Endothelial cell of umbilical vein (primary cell): Measurements from ENCODE around the gene DGKD. TPM values are rescaled to one million over a fixed set of nuclear protein-coding genes. Genes with fewer than 3 reads are reported as not detected.

Experiments used
- BruUV-seq: library from RNA; stranded (reverse); fragments of 400-500 nt; replicated peaks from 2 replicates; lab custom pipeline; 2021; lab: Mats Ljungman, UMichigan
- CTCF ChIA-PET: fragments of 300-600, 350-600 bp; sonication (Branson Sonifier 250); formaldehyde crosslinking; loops from one replicate; lab custom pipeline; 2021; ENCODE audit warnings: antibody characterized with exemption, inconsistent platforms; lab: Charles Lee
- POLR2A ChIA-PET: fragments of 300-600, 350-600 bp; sonication (Branson Sonifier 250); formaldehyde crosslinking; loops from one replicate; lab custom pipeline; 2021; ENCODE audit warnings: antibody characterized with exemption, inconsistent platforms; lab: Charles Lee
- DNase-seq: peaks from one replicate; pipeline ENCODE4 v3.0.0-alpha.2; 2011; ENCODE audit warnings: low read depth, low spot score
- FAIRE-seq: peaks from 2 replicates; lab custom pipeline; 2011; peaks lifted over from hg19 to GRCh38; lab: Jason Lieb, UNC
- H2AFZ ChIP-seq: 2 replicates; pipeline ENCODE4 v1.6.0; 2012; ENCODE audit warnings: low read depth, low read length, control low read depth, inconsistent platforms
- H3K27ac ChIP-seq: 2 replicates; pipeline ENCODE4 v1.5.1; 2011; ENCODE audit warnings: low read depth, mild to moderate bottlenecking, control low read depth, low read length, moderate library complexity; ENCODE audit not compliant: insufficient read depth
- H3K27me3 ChIP-seq, 2 experiments: 2 replicates each; pipeline versions ENCODE4 v1.6.0 to v1.6.1; 2011; ENCODE audit warnings: low read length in 2 of 2, mixed read lengths in 1 of 2; ENCODE audit not compliant: control insufficient read depth in 2 of 2, insufficient read depth in 2 of 2
- H3K36me3 ChIP-seq, 2 experiments: 2 replicates in 1 of 2; 3 replicates in 1 of 2; pipeline ENCODE4 v1.5.1; 2011; ENCODE audit warnings: low read length in 2 of 2, mild to moderate bottlenecking in 1 of 2, moderate library complexity in 1 of 2; ENCODE audit not compliant: control insufficient read depth in 2 of 2, insufficient read depth in 2 of 2; ENCODE audit errors: extremely low read depth in 1 of 2
- H3K4me1 ChIP-seq: 3 replicates; pipeline ENCODE4 v1.5.1; 2011; ENCODE audit warnings: mild to moderate bottlenecking, low read length; ENCODE audit not compliant: control insufficient read depth, insufficient read depth; ENCODE audit errors: extremely low read depth
- H3K4me2 ChIP-seq: 2 replicates; pipeline ENCODE4 v1.6.1; 2011; ENCODE audit warnings: low read length, control low read depth, mixed read lengths; ENCODE audit not compliant: insufficient read depth
- H3K4me3 ChIP-seq, 3 experiments: fragments of 200-600 bp in 1 of 3; sonication (generic), shearing (Covaris generic) in 1 of 3; replicated peaks in 1 of 3; 2 replicates each; pipeline ENCODE4 v1.5.1; 2011 to 2016; ENCODE audit warnings: control low read depth in 3 of 3, low read length in 3 of 3, mild to moderate bottlenecking in 2 of 3, inconsistent platforms in 1 of 3, low read depth in 1 of 3, moderate library complexity in 1 of 3; ENCODE audit not compliant: insufficient read depth in 1 of 3
- H3K79me2 ChIP-seq: 2 replicates; pipeline ENCODE4 v1.6.0; 2012; ENCODE audit warnings: low read length, inconsistent platforms; ENCODE audit not compliant: control insufficient read depth, insufficient read depth
- H3K9ac ChIP-seq: replicated peaks from 2 replicates; pipeline ENCODE3; 2011; ENCODE audit warnings: low read length, control low read depth; ENCODE audit not compliant: insufficient read depth; ENCODE audit errors: extremely low read depth
- H3K9me1 ChIP-seq: replicated peaks from 3 replicates; pipeline ENCODE4 v1.6.0; 2011; ENCODE audit warnings: mild to moderate bottlenecking, low read length; ENCODE audit not compliant: control insufficient read depth, insufficient read depth; ENCODE audit errors: extremely low read depth
- H3K9me3 ChIP-seq: replicated peaks from 2 replicates; pipeline ENCODE4 v1.5.1; 2012; ENCODE audit warnings: low read length, inconsistent platforms; ENCODE audit not compliant: control insufficient read depth, insufficient read depth
- H4K20me1 ChIP-seq: replicated peaks from 2 replicates; pipeline ENCODE3; 2011; ENCODE audit warnings: mild to moderate bottlenecking, low read length; ENCODE audit not compliant: control insufficient read depth, insufficient read depth; ENCODE audit errors: extremely low read depth
- EZH2 ChIP-seq: IDR thresholded peaks from 2 replicates; pipeline ENCODE4 v1.6.1; 2012; ENCODE audit warnings: borderline replicate concordance, low read depth, mild to moderate bottlenecking, moderate library complexity, low read length, inconsistent platforms; ENCODE audit not compliant: severe bottlenecking
- GATA2 ChIP-seq: IDR thresholded peaks from 2 replicates; pipeline ENCODE4 v1.7.0; 2011; ENCODE audit warnings: low read depth, mild to moderate bottlenecking, moderate library complexity, mixed read lengths, low read length; ENCODE audit not compliant: insufficient read length, insufficient read depth
- JUN ChIP-seq: IDR thresholded peaks from 2 replicates; pipeline ENCODE4 v1.6.1; 2011; ENCODE audit warnings: borderline replicate concordance, low read depth; ENCODE audit not compliant: insufficient read length, insufficient read depth
- POLR2A ChIP-seq: IDR thresholded peaks from 2 replicates; pipeline ENCODE4 v1.6.1; 2012; ENCODE audit warnings: low read depth, mild to moderate bottlenecking, control low read depth, low read length
- POLR2AphosphoS5 ChIP-seq: IDR thresholded peaks from 2 replicates; pipeline ENCODE4 v1.6.1; 2012; ENCODE audit warnings: low read depth, mild to moderate bottlenecking, control low read depth, low read length, moderate library complexity; ENCODE audit not compliant: insufficient read depth
- dilution Hi-C: fragments of 300-500 bp; cut with MboI; formaldehyde crosslinking; loops from one replicate; pipeline ENCODE4 v1.15.0; 2019; ENCODE audit warnings: low sequenced_read_pairs; ENCODE audit not compliant: extremely low pct_ligation_motif_present
- intact Hi-C: fragments of 100-400 bp; cut with micrococcal nuclease; formaldehyde crosslinking; loops from one replicate; pipeline ENCODE4 v1.10.0; 2022
- polyA plus RNA-seq, 4 experiments: library from polyadenylated mRNA; depleted of rRNA in 3 of 4; stranded (reverse) in 3 of 4; unstranded in 1 of 4; fragments of >200 nt; gene quantifications; 2 replicates each; pipeline versions ENCODE4 v1.2.1 to v1.2.3, GENCODE V29; 2011 to 2012; ENCODE audit warnings: missing spikeins in 1 of 4
- total RNA-seq: library from RNA; stranded (reverse); gene quantifications from 2 replicates; pipeline ENCODE4 v1.2.3, GENCODE V29; 2021
- TF ChIP-seq, protein P1 (sequence below): IDR thresholded peaks from 2 replicates; pipeline ENCODE4 v1.6.1; 2011; ENCODE audit not compliant: insufficient read depth, insufficient read length
- TF ChIP-seq, protein P2 (sequence below), 2 donors: IDR thresholded peaks; 1 replicate in 1 of 2; 2 replicates in 1 of 2; pipeline ENCODE4 v1.5.1; 2011; ENCODE audit warnings: low read length in 2 of 2, mild to moderate bottlenecking in 2 of 2, moderate library complexity in 2 of 2, control low read depth in 1 of 2, inconsistent platforms in 1 of 2, low read depth in 1 of 2; ENCODE audit not compliant: insufficient read depth in 1 of 2; ENCODE audit errors: extremely low read depth in 1 of 2

DGKD gene
- total and polyA plus RNA-seq, 2 donors (not counting 3 experiments of a cell fraction or from before 2014, with no cell fraction given) = 10.8 to 36.6 TPM

DNA sequence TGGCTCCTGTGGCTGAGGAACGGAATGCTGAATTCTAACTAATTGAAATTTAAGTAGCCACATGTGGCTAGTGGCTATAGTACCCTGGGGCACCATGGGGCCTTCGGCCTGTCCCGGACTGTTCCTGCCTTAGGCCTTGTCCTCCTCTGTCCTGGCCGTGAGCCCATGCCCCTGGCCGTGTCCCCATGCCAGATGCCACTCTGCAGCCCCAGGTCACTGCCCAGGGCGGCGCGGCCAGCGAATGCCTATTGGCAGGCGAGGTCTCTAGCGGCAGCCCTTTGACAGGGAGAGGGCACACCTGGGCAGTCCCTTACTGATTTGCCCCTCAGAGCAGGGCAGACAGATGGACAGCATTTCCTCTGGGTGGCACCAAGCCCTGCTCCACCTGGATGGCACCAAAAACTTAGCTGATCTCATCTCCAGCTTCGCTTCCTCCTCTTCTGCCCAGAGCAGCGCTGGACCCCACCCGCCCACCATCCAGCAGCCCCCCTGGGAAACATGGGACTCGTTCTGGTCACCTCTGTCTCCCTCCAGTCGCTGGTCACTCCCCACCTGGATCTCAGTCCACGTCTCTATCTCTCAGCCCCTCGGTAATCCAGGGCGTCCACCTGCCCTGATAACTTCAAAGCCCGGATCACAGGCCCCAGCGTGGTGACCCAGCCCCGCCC lies 1.1 kb upstream of the DGKD start:
- DNase-seq (no peak), FAIRE-seq (no peak)
- intact Hi-C loops (loop anchor here (10.0 kb wide), 1 partner anchor 502 kb away; the partner anchor contains the start of gene HJURP), dilution Hi-C loops (no loop called here)
- H2AFZ ChIP-seq = peak overlapping the region; percentile 92
- H3K79me2 ChIP-seq = peaks cover 8% of the 10 kb centered on the region
- no TSS peak for BruUV-seq
- no peaks in the 10 kb centered on the region for H3K9me3 ChIP-seq
- H3K9ac ChIP-seq = no peak overlapping the region
- H3K4me1 ChIP-seq = peaks cover 23% of the 10 kb centered on the region
- CTCF ChIA-PET = interaction anchor here (0.8 to 1.9 kb wide), 7 partner anchors 10 to 479 kb away, joined by 3 to 20 read pairs (median 4); no protein-coding TSS in a partner anchor
- H3K27me3 ChIP-seq = no peaks in the 10 kb centered on the region
- no peak overlapping the region for H3K27ac ChIP-seq
- POLR2A ChIA-PET = no interaction called here
- no peaks in the 10 kb centered on the region for H3K9me1 ChIP-seq
- no peak overlapping the region for H3K4me3 ChIP-seq
- no peaks in the 10 kb centered on the region for H4K20me1 ChIP-seq
- TF ChIP-seq JUN (no peak), EZH2 (no peak), POLR2AphosphoS5 (no peak), GATA2 (no peak), POLR2A (no peak)
- TF ChIP-seq, protein P1, sequence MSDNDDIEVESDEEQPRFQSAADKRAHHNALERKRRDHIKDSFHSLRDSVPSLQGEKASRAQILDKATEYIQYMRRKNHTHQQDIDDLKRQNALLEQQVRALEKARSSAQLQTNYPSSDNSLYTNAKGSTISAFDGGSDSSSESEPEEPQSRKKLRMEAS = no peak
- TF ChIP-seq, protein P2, sequence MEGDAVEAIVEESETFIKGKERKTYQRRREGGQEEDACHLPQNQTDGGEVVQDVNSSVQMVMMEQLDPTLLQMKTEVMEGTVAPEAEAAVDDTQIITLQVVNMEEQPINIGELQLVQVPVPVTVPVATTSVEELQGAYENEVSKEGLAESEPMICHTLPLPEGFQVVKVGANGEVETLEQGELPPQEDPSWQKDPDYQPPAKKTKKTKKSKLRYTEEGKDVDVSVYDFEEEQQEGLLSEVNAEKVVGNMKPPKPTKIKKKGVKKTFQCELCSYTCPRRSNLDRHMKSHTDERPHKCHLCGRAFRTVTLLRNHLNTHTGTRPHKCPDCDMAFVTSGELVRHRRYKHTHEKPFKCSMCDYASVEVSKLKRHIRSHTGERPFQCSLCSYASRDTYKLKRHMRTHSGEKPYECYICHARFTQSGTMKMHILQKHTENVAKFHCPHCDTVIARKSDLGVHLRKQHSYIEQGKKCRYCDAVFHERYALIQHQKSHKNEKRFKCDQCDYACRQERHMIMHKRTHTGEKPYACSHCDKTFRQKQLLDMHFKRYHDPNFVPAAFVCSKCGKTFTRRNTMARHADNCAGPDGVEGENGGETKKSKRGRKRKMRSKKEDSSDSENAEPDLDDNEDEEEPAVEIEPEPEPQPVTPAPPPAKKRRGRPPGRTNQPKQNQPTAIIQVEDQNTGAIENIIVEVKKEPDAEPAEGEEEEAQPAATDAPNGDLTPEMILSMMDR (IDR thresholded peaks at IDR 0.05; ENCODE audit: extremely low read depth in 1 of 2, insufficient read depth in 1 of 2, low read depth in 1 of 2, low read length in 2 of 2) = no peak
- H3K36me3 ChIP-seq = no peaks in the 10 kb centered on the region
- H3K4me2 ChIP-seq = peak overlapping the region; percentile 84
